GM19351 (cell line): ENCODE measurements around the gene C6orf136.

Experiments used
- ATAC-seq: cut with Tn5 transposase; IDR thresholded peaks from one replicate; pipeline ENCODE4 v1.9.1; 2021; ENCODE audit warnings: mild to moderate bottlenecking, moderate library complexity; ENCODE audit not compliant: unreplicated experiment

Gene C6orf136

DNA sequence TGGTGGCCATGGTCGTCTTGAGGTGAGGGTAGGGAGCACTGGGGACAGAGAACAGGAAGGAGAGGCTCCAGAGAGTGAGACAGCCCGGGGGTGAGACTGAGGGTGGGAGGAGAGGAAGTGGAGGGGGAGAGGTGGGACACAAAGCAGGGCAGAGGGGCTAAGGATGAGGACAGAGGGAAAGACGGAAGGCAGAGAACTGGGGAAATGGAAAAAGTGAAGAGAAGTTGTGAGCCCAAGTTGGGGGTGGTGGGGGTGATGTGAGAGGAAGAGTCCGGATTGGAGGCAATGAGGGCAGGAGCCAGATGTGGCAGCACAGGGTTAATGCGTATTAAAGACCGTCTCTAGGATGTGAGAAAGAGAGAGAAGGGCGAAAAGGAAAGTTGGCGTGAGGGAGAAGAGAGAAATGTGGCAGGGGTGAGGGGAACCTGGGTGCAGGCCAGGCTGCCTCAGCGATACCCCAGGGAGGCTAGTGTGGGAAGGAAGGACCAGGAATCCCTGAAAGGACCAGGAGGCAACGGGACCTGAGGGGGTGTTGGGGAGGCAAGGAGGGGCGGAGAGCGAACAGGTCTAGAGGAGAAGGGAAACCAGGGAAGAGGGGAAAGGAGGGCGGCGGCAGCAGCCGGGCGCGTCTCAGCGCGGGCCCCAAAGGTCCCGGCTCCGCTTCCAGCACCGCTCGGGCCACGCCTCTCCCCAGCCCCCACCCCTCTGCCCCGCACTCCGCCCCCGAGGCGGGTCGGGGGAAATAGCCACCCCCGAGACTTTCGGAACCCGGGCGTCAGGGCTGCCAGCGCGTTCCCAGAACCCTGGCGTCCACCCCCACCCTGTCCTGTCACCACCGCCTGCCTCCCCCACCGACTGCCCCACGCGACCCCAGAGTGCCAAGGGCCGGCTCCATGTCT lies 39.3 kb downstream of the C6orf136 start, which contains the start of gene PPP1R18:
PPP1R18 (minus strand) TSS at position 637 of the 899 bp plus-strand sequence; CDS start at position 10, 627 bp downstream.
- no peak for ATAC-seq

DNA sequence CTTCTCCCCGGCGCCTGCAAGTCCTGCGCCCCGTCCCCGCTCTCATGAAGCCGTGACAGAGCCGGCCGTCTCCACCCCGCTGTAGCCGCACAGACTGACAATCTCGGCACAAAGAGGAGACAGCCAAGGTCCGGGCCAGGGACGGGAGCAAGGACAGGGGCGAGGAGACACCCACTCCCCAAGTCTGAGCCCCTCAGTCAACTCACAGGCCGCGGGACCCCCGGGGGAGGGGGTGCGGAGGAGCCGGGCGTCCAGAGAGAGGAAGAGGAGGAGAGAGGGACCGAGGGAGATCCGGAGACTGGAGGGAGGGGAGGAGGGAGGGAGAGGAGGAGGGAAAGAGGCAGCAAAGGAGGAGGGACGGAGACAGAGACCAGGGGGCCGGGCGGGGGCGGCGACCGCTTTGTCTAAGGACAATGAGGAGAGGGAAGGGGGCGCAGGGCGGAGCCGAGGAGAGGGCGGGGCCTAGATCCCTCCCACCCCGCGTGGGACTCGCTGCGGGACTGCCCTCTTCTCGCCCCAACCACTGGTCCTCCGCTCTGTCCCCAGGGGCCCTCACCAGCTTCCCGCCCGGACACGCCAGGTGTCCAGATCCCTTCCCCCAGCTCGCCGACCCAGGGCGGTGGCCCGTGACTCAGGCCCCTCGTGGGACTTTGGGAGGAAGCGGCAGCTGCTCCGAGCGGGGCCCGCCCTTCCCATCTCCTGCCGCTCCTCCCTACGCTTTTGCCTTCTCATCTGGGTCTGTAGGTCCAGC lies 40.1 kb downstream of the C6orf136 start:
- peak; percentile 44 for ATAC-seq

GRCh38 chr6:30687659-30688431 lies 40.9 kb downstream of the C6orf136 start:
- ATAC-seq: no peak

DNA sequence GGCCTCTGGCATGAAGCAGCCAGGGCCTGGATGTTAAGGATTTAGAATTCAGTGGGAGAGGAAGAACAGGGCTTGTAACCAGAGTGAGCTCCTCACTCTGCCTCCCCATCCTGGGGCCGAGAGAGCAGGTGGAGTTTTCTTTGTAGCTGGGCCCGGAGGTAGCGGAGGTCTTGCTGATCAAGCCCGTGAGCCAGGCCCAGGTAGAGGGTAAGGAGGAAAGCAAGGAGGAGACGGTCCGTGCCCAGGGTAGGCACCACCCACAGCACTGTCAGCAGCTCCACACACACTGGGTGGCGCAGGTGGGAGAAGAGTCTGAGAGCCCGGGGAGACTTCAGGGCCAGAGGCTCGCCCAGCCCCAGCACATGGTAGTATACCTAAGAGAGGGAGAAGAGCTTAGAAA lies 41.6 kb downstream of the C6orf136 start:
- no peak for ATAC-seq

- ATAC-seq: no peak
Measured at GRCh38 chr6:30689022-30689865, 42.3 kb downstream of the C6orf136 start.

- no peak for ATAC-seq
Measured at GRCh38 chr6:30689985-30690384, 43.1 kb downstream of the C6orf136 start.

- no peak for ATAC-seq
Measured at GRCh38 chr6:30690403-30691207, 43.7 kb downstream of the C6orf136 start, which contains the start of gene NRM. NRM (minus strand) TSS chr6:30690984; CDS start chr6:30690974, 10 bp downstream.

DNA sequence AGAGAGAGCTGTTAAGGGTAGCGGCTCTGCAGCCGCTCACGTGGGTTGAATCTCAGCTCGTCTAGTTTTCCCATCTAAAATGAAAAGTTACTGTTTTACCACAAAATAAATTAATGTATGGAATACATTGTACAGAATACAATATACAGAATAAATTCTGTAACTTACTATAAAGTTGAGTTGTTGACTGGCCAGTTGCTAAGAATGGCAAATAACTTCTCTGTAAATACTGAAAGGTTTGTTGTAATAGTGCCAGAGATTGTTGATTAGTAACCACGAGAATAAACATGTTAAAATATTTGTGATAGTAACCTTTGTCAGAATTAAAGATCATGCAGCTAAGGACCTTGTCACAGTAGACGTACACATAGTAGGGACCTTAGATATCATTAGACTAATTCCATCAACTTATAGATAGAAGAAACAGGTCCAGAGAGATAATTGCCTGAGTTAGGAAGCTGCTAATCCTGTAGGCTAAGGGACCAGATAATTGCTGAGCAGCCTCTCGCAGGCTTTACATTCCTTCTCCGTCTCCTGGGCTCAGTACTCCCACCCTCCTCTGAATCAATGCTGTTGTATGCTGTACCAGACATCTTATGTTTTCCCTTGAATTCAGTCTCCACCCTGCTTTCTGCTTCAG lies 44.4 kb downstream of the C6orf136 start:
- ATAC-seq: no peak

DNA sequence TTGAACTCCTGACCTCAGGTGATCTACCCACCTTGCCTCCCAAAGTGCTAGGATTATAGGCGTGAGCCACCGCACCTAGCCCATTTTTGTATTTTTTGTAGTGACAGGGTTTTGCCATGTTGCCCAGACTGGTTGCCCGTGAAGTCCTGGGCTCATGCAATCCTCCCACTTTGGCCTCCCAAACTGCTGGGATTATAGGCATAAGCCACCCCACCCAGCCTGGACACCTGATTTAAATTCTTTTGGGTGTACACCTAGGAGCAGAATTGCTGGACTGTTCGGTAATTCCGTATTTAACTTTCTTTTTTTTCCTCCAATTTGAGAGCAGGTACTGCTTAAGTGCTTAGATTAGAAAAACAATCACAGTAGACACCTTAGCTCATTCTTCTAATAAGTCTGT lies 49.5 kb downstream of the C6orf136 start:
- ATAC-seq: no peak

DNA sequence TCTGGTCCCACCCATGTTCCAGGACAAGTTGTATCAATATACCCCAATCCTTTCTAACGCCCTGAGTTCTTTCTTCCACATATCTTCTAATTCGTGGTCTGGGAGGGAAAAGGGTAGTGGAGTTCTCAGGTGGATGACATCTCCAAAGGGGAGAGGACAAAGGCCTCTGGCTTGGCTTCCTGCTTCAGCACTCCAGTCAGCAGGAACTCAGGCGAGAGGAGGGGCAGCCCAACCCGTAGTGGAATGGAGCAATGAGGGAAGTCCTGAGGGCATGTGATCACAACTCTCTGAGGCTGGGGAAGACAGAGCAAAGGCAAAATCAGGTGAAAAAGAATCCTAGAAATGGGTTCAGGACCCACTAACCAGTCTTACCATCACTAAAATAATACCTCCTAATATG lies 53.4 kb downstream of the C6orf136 start:
- no peak for ATAC-seq
